ENCODE results near the gene CCDC186. TPM values are rescaled to one million over a fixed set of nuclear protein-coding genes. Genes with fewer than 3 reads are reported as not detected.

Gene CCDC186
- total RNA-seq, 1 experiment from 2014 or later = 32.7 TPM

GRCh38 chr10:114188001-114188400 is 14.0 kb upstream of the CCDC186 start (continued):
- TF ChIP-seq ZNF532 (CRISPR knock-in tag; IDR thresholded peaks at IDR 0.05; ENCODE audit: borderline replicate concordance) = no peak

- peaks cover 16% of the 10 kb centered on the region for H3K4me1 Mint-ChIP-seq
- no peaks in the 10 kb centered on the region for H3K36me3 Mint-ChIP-seq
- H3K27me3 Mint-ChIP-seq (ENCODE audit: low read depth) = peaks cover 2% of the 10 kb centered on the region; the same call in 1 of the 2 replicates
- ChIA-PET POLR2A (no interaction called here), CTCF (no interaction called here)
- peaks cover 3% of the 10 kb centered on the region for H3K9me3 Mint-ChIP-seq
- DNase-seq (ENCODE audit: low spot score) (no peak), ATAC-seq (no peak)
- no peak overlapping the region for H3K4me3 Mint-ChIP-seq
- H3K27ac Mint-ChIP-seq = no peak overlapping the region
- TF ChIP-seq ZBTB21 (CRISPR knock-in tag; IDR thresholded peaks at IDR 0.05; ENCODE audit: borderline replicate concordance) (no peak), E2F1 (CRISPR knock-in tag; IDR thresholded peaks at IDR 0.05) (no peak), ZNF671 (CRISPR knock-in tag; IDR thresholded peaks at IDR 0.05) (no peak), SMAD4 (CRISPR knock-in tag; IDR thresholded peaks at IDR 0.05) (no peak), NR2C2 (CRISPR knock-in tag; IDR thresholded peaks at IDR 0.05) (no peak), ESRRA (CRISPR knock-in tag; IDR thresholded peaks at IDR 0.05; ENCODE audit: borderline replicate concordance) (no peak), TEAD1 (CRISPR knock-in tag; IDR thresholded peaks at IDR 0.05) (no peak), ZNF232 (CRISPR knock-in tag; IDR thresholded peaks at IDR 0.05) (no peak), MXD4 (CRISPR knock-in tag; IDR thresholded peaks at IDR 0.05; ENCODE audit: borderline replicate concordance) (no peak), AR (CRISPR knock-in tag; IDR thresholded peaks at IDR 0.05) (no peak), IRF2 (CRISPR knock-in tag; IDR thresholded peaks at IDR 0.05; ENCODE audit: borderline replicate concordance, low read depth) (no peak), ZNF263 (CRISPR knock-in tag; IDR thresholded peaks at IDR 0.05; ENCODE audit: low read depth) (no peak), STAT6 (CRISPR knock-in tag; conservative IDR thresholded peaks at IDR 0.05; ENCODE audit: low read depth) (no peak), PRDM15 (CRISPR knock-in tag; IDR thresholded peaks at IDR 0.05) (no peak), NR1H2 (CRISPR knock-in tag; IDR thresholded peaks at IDR 0.05) (no peak), E2F5 (CRISPR knock-in tag; IDR thresholded peaks at IDR 0.05) (no peak)
These were observed 10.3 kb upstream of the CCDC186 start for GRCh38 chr10:114184276-114184675.
